Smooth muscle cell (in vitro differentiated cells): ENCODE data around the gene TOX2. TPM values are rescaled to one million over a fixed set of nuclear protein-coding genes. Genes with fewer than 3 reads are reported as not detected.

Experiments used
- DNase-seq: peaks from one replicate; lab custom pipeline; 2025; ENCODE audit not compliant: unreplicated experiment; lab: John Stamatoyannopoulos, UW
- H2AFZ ChIP-seq: fragments of 200-600 bp; sonication (generic); 2 replicates; pipeline ENCODE4 v1.6.0; 2016; ENCODE audit warnings: antibody characterized with exemption, low read depth, mild to moderate bottlenecking
- H3F3A ChIP-seq: fragments of 200-600 bp; sonication (generic); 2 replicates; pipeline ENCODE4 v1.6.0; 2017; ENCODE audit warnings: antibody characterized with exemption, low read depth
- H3K27ac ChIP-seq: fragments of 200-600 bp; sonication (generic); 2 replicates; pipeline ENCODE4 v1.5.1; 2016; ENCODE audit warnings: low read depth, mild to moderate bottlenecking
- H3K27me3 ChIP-seq: fragments of 200-600 bp; sonication (generic); 2 replicates; pipeline ENCODE4 v1.6.1; 2016; ENCODE audit warnings: low read depth, mild to moderate bottlenecking
- H3K36me3 ChIP-seq: fragments of 200-600 bp; sonication (generic); 2 replicates; pipeline ENCODE4 v1.5.1; 2016; ENCODE audit warnings: low read depth
- H3K4me1 ChIP-seq: fragments of 200-600 bp; sonication (generic); 2 replicates; pipeline ENCODE4 v1.5.1; 2016; ENCODE audit warnings: low read depth
- H3K4me2 ChIP-seq: fragments of 200-600 bp; sonication (generic); 2 replicates; pipeline ENCODE4 v1.6.0; 2016; ENCODE audit warnings: mild to moderate bottlenecking
- H3K4me3 ChIP-seq: fragments of 200-600 bp; sonication (generic); 2 replicates; pipeline ENCODE4 v1.5.1; 2016; ENCODE audit warnings: mild to moderate bottlenecking
- H3K79me2 ChIP-seq: fragments of 200-600 bp; sonication (generic); 2 replicates; pipeline ENCODE4 v1.6.0; 2016; ENCODE audit warnings: low read depth, mild to moderate bottlenecking
- H3K9ac ChIP-seq: fragments of 200-600 bp; sonication (generic); 2 replicates; pipeline ENCODE4 v1.6.0; 2016; ENCODE audit warnings: low read depth
- H3K9me3 ChIP-seq: fragments of 200-600 bp; sonication (generic); replicated peaks from 2 replicates; pipeline ENCODE4 v1.5.1; 2016; ENCODE audit warnings: low read depth
- H4K20me1 ChIP-seq: fragments of 200-600 bp; sonication (generic); 2 replicates; pipeline ENCODE4 v1.6.0; 2016; ENCODE audit warnings: low read depth
- WGBS: methylation state at CpG from one replicate; pipeline ENCODE4 v1.1.7; 2016; ENCODE audit warnings: low lambda C conversion rate; 5-methylcytosine and 5-hydroxymethylcytosine counted together
- polyA plus RNA-seq: library from polyadenylated mRNA; unstranded; fragments of >200 nt; fragmentation: Nextera tagmentation; extraction: Ambion mirVana; gene quantifications from 2 replicates; pipeline ENCODE4 v1.2.1, GENCODE V29; 2016
- total RNA-seq: library from RNA; depleted of rRNA; stranded (reverse); fragments of >200 nt; gene quantifications from 2 replicates; pipeline ENCODE4 v1.2.3, GENCODE V29; 2014
- TF ChIP-seq, protein P1 (sequence below): fragments of 200-600 bp; sonication (generic); IDR thresholded peaks from 2 replicates; pipeline ENCODE4 v1.5.1; 2017; ENCODE audit warnings: borderline replicate concordance, mild to moderate bottlenecking, antibody characterized with exemption; ENCODE audit not compliant: insufficient read depth, poor library complexity, severe bottlenecking

The TOX2 gene
- total and polyA plus RNA-seq, 2 experiments from 2014 or later = 1.1 to 3.8 TPM

DNA sequence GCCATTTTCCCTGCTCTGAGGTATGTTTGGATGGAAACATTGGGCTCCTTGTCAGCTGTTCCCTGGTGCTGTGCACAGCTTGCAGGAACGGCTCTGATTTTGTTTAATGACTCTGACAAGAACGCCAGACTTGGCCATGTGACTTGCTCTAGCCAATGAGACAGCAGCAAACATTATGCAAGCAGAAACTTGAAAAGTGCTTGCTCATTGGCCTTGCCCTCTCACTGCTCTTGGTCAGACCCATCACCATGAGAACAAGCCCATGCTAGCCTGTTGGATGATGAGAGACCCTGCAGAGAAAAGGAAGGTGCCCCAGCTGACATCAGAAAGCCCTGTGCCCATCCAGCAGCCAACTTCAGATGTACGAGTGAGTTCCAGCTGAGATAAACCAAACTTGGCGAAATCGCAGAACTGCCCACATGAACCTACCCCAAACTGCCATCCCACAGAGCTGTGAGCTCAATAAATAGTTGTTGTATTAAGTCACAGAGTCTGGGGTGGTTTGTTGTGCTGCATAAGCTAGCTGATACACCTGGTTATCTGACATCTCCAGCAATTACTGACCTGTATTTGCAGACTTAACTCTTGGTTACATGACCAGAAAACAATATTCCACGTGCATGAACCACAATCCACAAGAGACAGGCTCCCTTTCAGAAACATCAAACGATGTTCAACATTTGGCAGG lies 175.5 kb downstream of the TOX2 start:
- no peaks in the 10 kb centered on the region for H3F3A ChIP-seq
- peak overlapping the region; percentile 37 for H2AFZ ChIP-seq
- H3K27ac ChIP-seq = no peak overlapping the region
- 63% methylated on average over 7 of the region's 7 CpGs for WGBS
- TF ChIP-seq, protein P1, sequence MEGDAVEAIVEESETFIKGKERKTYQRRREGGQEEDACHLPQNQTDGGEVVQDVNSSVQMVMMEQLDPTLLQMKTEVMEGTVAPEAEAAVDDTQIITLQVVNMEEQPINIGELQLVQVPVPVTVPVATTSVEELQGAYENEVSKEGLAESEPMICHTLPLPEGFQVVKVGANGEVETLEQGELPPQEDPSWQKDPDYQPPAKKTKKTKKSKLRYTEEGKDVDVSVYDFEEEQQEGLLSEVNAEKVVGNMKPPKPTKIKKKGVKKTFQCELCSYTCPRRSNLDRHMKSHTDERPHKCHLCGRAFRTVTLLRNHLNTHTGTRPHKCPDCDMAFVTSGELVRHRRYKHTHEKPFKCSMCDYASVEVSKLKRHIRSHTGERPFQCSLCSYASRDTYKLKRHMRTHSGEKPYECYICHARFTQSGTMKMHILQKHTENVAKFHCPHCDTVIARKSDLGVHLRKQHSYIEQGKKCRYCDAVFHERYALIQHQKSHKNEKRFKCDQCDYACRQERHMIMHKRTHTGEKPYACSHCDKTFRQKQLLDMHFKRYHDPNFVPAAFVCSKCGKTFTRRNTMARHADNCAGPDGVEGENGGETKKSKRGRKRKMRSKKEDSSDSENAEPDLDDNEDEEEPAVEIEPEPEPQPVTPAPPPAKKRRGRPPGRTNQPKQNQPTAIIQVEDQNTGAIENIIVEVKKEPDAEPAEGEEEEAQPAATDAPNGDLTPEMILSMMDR = no peak
- DNase-seq = no peak
- H3K36me3 ChIP-seq = no peaks in the 10 kb centered on the region
- H4K20me1 ChIP-seq = no peaks in the 10 kb centered on the region
- H3K4me3 ChIP-seq = no peak overlapping the region
- H3K9ac ChIP-seq = no peak overlapping the region
- no peaks in the 10 kb centered on the region for H3K9me3 ChIP-seq
- H3K79me2 ChIP-seq = no peaks in the 10 kb centered on the region
- peak overlapping the region; percentile 21 for H3K4me2 ChIP-seq
- no peaks in the 10 kb centered on the region for H3K4me1 ChIP-seq
- no peaks in the 10 kb centered on the region for H3K27me3 ChIP-seq

DNA sequence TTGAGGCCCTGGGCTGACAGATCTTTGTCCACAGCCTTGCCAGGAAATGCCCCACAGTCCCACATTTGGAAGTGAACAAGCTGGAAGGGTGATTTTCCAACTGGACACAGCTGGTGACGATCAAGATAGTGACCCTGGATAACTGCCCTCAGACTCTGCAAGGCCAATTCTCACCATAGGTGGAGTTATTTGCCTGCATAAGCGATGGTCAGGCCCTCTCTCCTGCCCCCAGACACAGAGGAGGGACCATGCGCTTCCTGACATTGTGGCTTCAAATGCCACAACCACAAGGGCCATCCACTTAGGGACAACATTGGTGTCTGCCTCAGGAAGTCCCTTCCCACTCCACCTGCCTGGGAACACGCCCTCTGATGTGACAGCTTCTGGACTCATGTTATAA lies 176.4 kb downstream of the TOX2 start:
- no peak for DNase-seq
- Histone ChIP-seq H3F3A (no peaks in the 10 kb centered on the region), H3K79me2 (no peaks in the 10 kb centered on the region), H3K9ac (no peak overlapping the region), H4K20me1 (no peaks in the 10 kb centered on the region), H3K4me2 (no peak overlapping the region), H3K4me1 (no peaks in the 10 kb centered on the region), H3K9me3 (no peaks in the 10 kb centered on the region), H3K36me3 (no peaks in the 10 kb centered on the region), H3K27me3 (no peaks in the 10 kb centered on the region), H2AFZ (no peak overlapping the region), H3K27ac (no peak overlapping the region), H3K4me3 (no peak overlapping the region)
- 90% methylated on average over 4 of the region's 4 CpGs for WGBS
- TF ChIP-seq, protein P1 = no peak

DNA sequence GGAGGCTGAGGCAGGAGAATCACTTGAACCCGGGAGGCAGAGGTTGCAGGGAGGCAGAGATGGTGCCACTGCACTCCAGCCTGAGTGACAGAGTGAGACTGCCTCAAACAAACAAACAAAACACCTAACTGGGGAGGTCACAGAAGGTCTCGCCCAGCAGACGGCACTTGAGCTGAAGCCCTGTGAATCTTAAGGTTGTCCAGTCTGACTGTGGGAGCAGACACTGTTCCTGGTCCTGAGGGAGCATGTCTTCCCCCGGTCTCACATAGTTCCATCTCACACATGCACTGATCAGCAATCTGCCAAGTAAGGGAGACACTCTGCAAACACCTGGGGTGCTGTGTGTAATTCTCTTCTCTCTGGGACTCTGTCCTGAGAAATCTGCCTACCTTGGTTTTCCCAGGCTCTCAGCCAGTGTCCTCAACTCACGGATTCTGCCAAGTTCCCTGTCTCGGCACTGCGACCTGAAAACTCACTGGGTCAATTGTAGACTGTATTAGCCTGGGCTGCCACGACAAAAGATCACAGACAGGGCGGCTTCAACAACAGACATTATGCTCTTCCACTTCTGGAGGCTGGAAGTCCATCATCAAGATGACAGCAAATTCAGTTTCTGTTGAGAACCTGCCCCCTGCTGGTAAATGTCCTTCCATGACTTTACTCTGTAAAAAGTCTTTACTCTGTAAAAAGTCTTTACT lies 178.0 kb downstream of the TOX2 start:
- H3K9ac ChIP-seq = no peak overlapping the region

More for the DNA sequence above, 178.0 kb downstream of the TOX2 start:
- DNase-seq = no peak
- Histone ChIP-seq H3K79me2 (no peaks in the 10 kb centered on the region), H3K36me3 (no peaks in the 10 kb centered on the region), H3K4me3 (no peak overlapping the region), H3K27ac (no peak overlapping the region), H3K4me1 (no peaks in the 10 kb centered on the region), H3F3A (no peaks in the 10 kb centered on the region), H2AFZ (no peak overlapping the region), H3K9me3 (no peaks in the 10 kb centered on the region), H3K27me3 (no peaks in the 10 kb centered on the region), H4K20me1 (no peaks in the 10 kb centered on the region), H3K4me2 (no peak overlapping the region)
- TF ChIP-seq, protein P1 = peak; percentile 55
- WGBS = 69% methylated on average over 9 of the region's 9 CpGs
